ENCODE measurements around the gene MGMT. TPM values are rescaled to one million over a fixed set of nuclear protein-coding genes. Genes with fewer than 3 reads are reported as not detected.

The MGMT gene
- total and polyA plus RNA-seq, 2 experiments from 2014 or later = 19.3 to 21.9 TPM

DNA sequence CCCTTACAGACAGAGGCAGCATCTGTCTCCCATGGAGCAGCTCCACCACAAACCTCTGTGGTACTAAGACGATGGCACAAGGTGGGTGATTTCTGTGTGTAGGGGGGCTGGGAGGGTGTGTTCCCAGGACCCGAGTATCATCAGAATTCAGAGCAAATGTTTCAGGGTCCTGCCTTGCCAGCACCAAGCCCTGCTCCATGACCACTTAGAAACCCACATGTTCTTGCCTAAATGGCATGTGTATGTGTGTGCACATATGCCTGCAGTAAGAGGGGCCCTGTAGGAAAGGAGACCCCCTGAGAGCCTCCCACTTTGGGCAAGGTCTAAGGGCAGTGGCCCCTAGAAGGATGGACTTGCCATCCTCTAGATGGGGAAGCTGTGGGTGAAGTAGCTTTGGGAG is 17.1 kb upstream of the MGMT start:
- no peaks in the 10 kb centered on the region; the same call in 2 of the 3 replicates for H3K36me3 Mint-ChIP-seq (ENCODE audit: low read depth)
- H2AFZ ChIP-seq = no peak overlapping the region
- no peak overlapping the region for H3K27ac Mint-ChIP-seq
- no peak for DNase-seq (ENCODE audit: low spot score)
- H3K4me1 Mint-ChIP-seq = peaks cover 7% of the 10 kb centered on the region; the same call in 2 of the 3 replicates
- peaks cover 5% of the 10 kb centered on the region; the same call in 1 of the 2 replicates for H3K9me2 ChIP-seq (ENCODE audit: insufficient read depth)
- no peaks in the 10 kb centered on the region for H3K36me3 ChIP-seq (ENCODE audit: insufficient read depth)
- H3K4me2 ChIP-seq = no peak overlapping the region
- no peaks in the 10 kb centered on the region for H3F3A ChIP-seq (replicated peaks; ENCODE audit: low read depth)
- H3K9me3 Mint-ChIP-seq = peaks cover 3% of the 10 kb centered on the region
- no peak for TF ChIP-seq STAT1 (IDR thresholded peaks at IDR 0.05; ENCODE audit: unreplicated experiment)
- TF ChIP-seq ZNF462 (CRISPR knock-in tag; IDR thresholded peaks at IDR 0.05) = no peak
- TF ChIP-seq JUNB (IDR thresholded peaks at IDR 0.05; ENCODE audit: unreplicated experiment) = no peak
- TF ChIP-seq NANOG (IDR thresholded peaks at IDR 0.05; ENCODE audit: borderline replicate concordance) = no peak
- TF ChIP-seq POLR2AphosphoS5 (IDR thresholded peaks at IDR 0.05; ENCODE audit: low read depth) = no peak
- TF ChIP-seq, protein P1, sequence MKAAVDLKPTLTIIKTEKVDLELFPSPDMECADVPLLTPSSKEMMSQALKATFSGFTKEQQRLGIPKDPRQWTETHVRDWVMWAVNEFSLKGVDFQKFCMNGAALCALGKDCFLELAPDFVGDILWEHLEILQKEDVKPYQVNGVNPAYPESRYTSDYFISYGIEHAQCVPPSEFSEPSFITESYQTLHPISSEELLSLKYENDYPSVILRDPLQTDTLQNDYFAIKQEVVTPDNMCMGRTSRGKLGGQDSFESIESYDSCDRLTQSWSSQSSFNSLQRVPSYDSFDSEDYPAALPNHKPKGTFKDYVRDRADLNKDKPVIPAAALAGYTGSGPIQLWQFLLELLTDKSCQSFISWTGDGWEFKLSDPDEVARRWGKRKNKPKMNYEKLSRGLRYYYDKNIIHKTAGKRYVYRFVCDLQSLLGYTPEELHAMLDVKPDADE (IDR thresholded peaks at IDR 0.05) = no peak
- no peak for TF ChIP-seq EZH2 (IDR thresholded peaks at IDR 0.05; ENCODE audit: low read depth, unreplicated experiment)
- TF ChIP-seq REST (IDR thresholded peaks at IDR 0.05; ENCODE audit: unreplicated experiment) = no peak
- TF ChIP-seq, protein P2, sequence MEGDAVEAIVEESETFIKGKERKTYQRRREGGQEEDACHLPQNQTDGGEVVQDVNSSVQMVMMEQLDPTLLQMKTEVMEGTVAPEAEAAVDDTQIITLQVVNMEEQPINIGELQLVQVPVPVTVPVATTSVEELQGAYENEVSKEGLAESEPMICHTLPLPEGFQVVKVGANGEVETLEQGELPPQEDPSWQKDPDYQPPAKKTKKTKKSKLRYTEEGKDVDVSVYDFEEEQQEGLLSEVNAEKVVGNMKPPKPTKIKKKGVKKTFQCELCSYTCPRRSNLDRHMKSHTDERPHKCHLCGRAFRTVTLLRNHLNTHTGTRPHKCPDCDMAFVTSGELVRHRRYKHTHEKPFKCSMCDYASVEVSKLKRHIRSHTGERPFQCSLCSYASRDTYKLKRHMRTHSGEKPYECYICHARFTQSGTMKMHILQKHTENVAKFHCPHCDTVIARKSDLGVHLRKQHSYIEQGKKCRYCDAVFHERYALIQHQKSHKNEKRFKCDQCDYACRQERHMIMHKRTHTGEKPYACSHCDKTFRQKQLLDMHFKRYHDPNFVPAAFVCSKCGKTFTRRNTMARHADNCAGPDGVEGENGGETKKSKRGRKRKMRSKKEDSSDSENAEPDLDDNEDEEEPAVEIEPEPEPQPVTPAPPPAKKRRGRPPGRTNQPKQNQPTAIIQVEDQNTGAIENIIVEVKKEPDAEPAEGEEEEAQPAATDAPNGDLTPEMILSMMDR (conservative IDR thresholded peaks at IDR 0.05; ENCODE audit: low read depth in 2 of 2) = no peak
- TF ChIP-seq ZNF114 (CRISPR knock-in tag; IDR thresholded peaks at IDR 0.05) = no peak
- no peak for TF ChIP-seq CREB1 (CRISPR knock-in tag; IDR thresholded peaks at IDR 0.05; ENCODE audit: low read depth)
- TF ChIP-seq ZNF331 (CRISPR knock-in tag; IDR thresholded peaks at IDR 0.05; ENCODE audit: low read depth) = no peak
- TF ChIP-seq EZH2phosphoT487 (IDR thresholded peaks at IDR 0.05; ENCODE audit: unreplicated experiment) = no peak
- no peaks in the 10 kb centered on the region for H3K79me2 ChIP-seq (replicated peaks; ENCODE audit: insufficient read depth)
- no peak for ATAC-seq
- H3K4me1 ChIP-seq (ENCODE audit: insufficient read depth) = no peaks in the 10 kb centered on the region; the same call in 1 of the 2 replicates
- no peaks in the 10 kb centered on the region for H3K27me3 ChIP-seq (ENCODE audit: insufficient read depth)
- H3K4me3 Mint-ChIP-seq = no peak overlapping the region
- H3K4me3 ChIP-seq = no peak overlapping the region
- no peaks in the 10 kb centered on the region for H3K27me3 Mint-ChIP-seq (ENCODE audit: insufficient read depth, low read depth, poor library complexity)
- H4K20me1 ChIP-seq (replicated peaks; ENCODE audit: insufficient read depth) = no peaks in the 10 kb centered on the region
- H3K27ac ChIP-seq (ENCODE audit: low read depth) = no peak overlapping the region
